KMS-11 (cell line): ENCODE results near the gene SPTLC3.

Experiments used
- H2AFZ ChIP-seq: fragments of 200-600 bp; sonication (generic); 2 replicates; pipeline ENCODE4 v1.6.1; 2016; ENCODE audit warnings: antibody characterized with exemption, mixed run types, low read depth
- H3K27ac ChIP-seq: fragments of 200-600 bp; sonication (generic); 2 replicates; pipeline ENCODE4 v1.6.1; 2016; ENCODE audit warnings: mild to moderate bottlenecking, mixed run types
- H3K27me3 ChIP-seq: fragments of 200-600 bp; sonication (generic); 2 replicates; pipeline ENCODE4 v1.6.1; 2017; ENCODE audit warnings: mild to moderate bottlenecking, low read depth, mixed run types, moderate library complexity; ENCODE audit not compliant: insufficient read depth
- H3K36me3 ChIP-seq: fragments of 200-600 bp; sonication (generic); 2 replicates; pipeline ENCODE4 v1.6.1; 2017; ENCODE audit warnings: mild to moderate bottlenecking, mixed run types; ENCODE audit not compliant: insufficient read depth
- H3K4me1 ChIP-seq: fragments of 200-600 bp; sonication (generic); 2 replicates; pipeline ENCODE4 v1.6.1; 2016; ENCODE audit warnings: mild to moderate bottlenecking, low read depth, mixed run types; ENCODE audit not compliant: poor library complexity, severe bottlenecking
- H3K4me2 ChIP-seq: fragments of 200-600 bp; sonication (generic); 2 replicates; pipeline ENCODE4 v1.7.0; 2016; ENCODE audit warnings: mild to moderate bottlenecking, mixed run types
- H3K4me3 ChIP-seq: fragments of 200-600 bp; sonication (generic); IDR thresholded peaks from 2 replicates; pipeline ENCODE4 v1.6.1; 2017; ENCODE audit warnings: low read depth, low read length, mixed read lengths; ENCODE audit not compliant: insufficient read depth
- H3K79me2 ChIP-seq: fragments of 200-600 bp; sonication (generic); 2 replicates; pipeline ENCODE4 v1.6.1; 2016; ENCODE audit warnings: low read depth, mixed run types; ENCODE audit not compliant: insufficient read depth
- H3K9ac ChIP-seq: fragments of 200-600 bp; sonication (generic); 2 replicates; pipeline ENCODE4 v1.6.1; 2016; ENCODE audit warnings: mild to moderate bottlenecking, mixed run types
- H4K20me1 ChIP-seq: fragments of 200-600 bp; sonication (generic); 2 replicates; pipeline ENCODE4 v1.6.1; 2016; ENCODE audit warnings: mild to moderate bottlenecking, mixed run types; ENCODE audit not compliant: insufficient read depth
- CTCF ChIP-seq: fragments of 200-600 bp; sonication (generic); conservative IDR thresholded peaks from 2 replicates; pipeline ENCODE4 v1.6.1; 2017; ENCODE audit warnings: low read depth, mild to moderate bottlenecking, antibody characterized with exemption, low read length, moderate library complexity, mixed read lengths

SPTLC3 gene

GRCh38 chr20:13125486-13125885, 116.7 kb downstream of the SPTLC3 start:
- no peak for TF ChIP-seq CTCF
- H3K4me1 ChIP-seq: no peaks in the 10 kb centered on the region
- H2AFZ ChIP-seq: no peak overlapping the region
- no peaks in the 10 kb centered on the region for H3K79me2 ChIP-seq
- no peak overlapping the region for H3K9ac ChIP-seq
- no peaks in the 10 kb centered on the region for H3K27me3 ChIP-seq
- no peak overlapping the region for H3K4me3 ChIP-seq
- H3K27ac ChIP-seq: no peak overlapping the region
- H3K36me3 ChIP-seq: no peaks in the 10 kb centered on the region
- no peak overlapping the region for H3K4me2 ChIP-seq
- no peaks in the 10 kb centered on the region for H4K20me1 ChIP-seq

GRCh38 chr20:13128173-13128572, 119.4 kb downstream of the SPTLC3 start:
- H3K9ac ChIP-seq: no peak overlapping the region
- TF ChIP-seq CTCF: no peak
- no peaks in the 10 kb centered on the region for H4K20me1 ChIP-seq
- no peak overlapping the region for H2AFZ ChIP-seq
- no peaks in the 10 kb centered on the region for H3K4me1 ChIP-seq
- no peak overlapping the region for H3K4me3 ChIP-seq
- no peaks in the 10 kb centered on the region for H3K27me3 ChIP-seq
- no peaks in the 10 kb centered on the region for H3K79me2 ChIP-seq
- no peaks in the 10 kb centered on the region for H3K36me3 ChIP-seq
- H3K27ac ChIP-seq: no peak overlapping the region
- H3K4me2 ChIP-seq: no peak overlapping the region

- no peaks in the 10 kb centered on the region for H3K79me2 ChIP-seq
- no peaks in the 10 kb centered on the region for H3K36me3 ChIP-seq
- TF ChIP-seq CTCF: no peak
These were observed 121.4 kb downstream of the SPTLC3 start for GRCh38 chr20:13130061-13130706.

GRCh38 chr20:13130707-13131103, 121.9 kb downstream of the SPTLC3 start:
- Histone ChIP-seq H3K79me2 (no peaks in the 10 kb centered on the region), H4K20me1 (no peaks in the 10 kb centered on the region), H3K4me2 (no peak overlapping the region), H3K9ac (no peak overlapping the region), H3K4me1 (no peaks in the 10 kb centered on the region), H3K27ac (no peak overlapping the region), H3K36me3 (no peaks in the 10 kb centered on the region), H3K27me3 (no peaks in the 10 kb centered on the region), H2AFZ (no peak overlapping the region), H3K4me3 (no peak overlapping the region)
- no peak for TF ChIP-seq CTCF

More at GRCh38 chr20:13130061-13130706, 121.4 kb downstream of the SPTLC3 start:
- Histone ChIP-seq H4K20me1 (no peaks in the 10 kb centered on the region), H3K9ac (no peak overlapping the region), H2AFZ (no peak overlapping the region), H3K4me2 (no peak overlapping the region), H3K4me1 (no peaks in the 10 kb centered on the region), H3K27me3 (no peaks in the 10 kb centered on the region), H3K4me3 (no peak overlapping the region), H3K27ac (no peak overlapping the region)
